ENCODE data around the gene KAT6B.

Gene KAT6B

GRCh38 chr10:74835963-74836362 lies 9.6 kb downstream of the KAT6B start:
- TF ChIP-seq TAF1 (IDR thresholded peaks at IDR 0.05; ENCODE audit: borderline replicate concordance, insufficient read depth, low read length) (no peak), FOXP2 (optimal IDR thresholded peaks at IDR 0.05; ENCODE audit: borderline replicate concordance, extremely low read depth, extremely low read length, insufficient read depth) (no peak), SIN3A (IDR thresholded peaks at IDR 0.05; ENCODE audit: borderline replicate concordance, insufficient read depth, low read length) (no peak), POLR2AphosphoS5 (IDR thresholded peaks at IDR 0.05; ENCODE audit: low read depth, low read length) (no peak), REST (IDR thresholded peaks at IDR 0.05; ENCODE audit: insufficient read depth in 1 of 2, low read depth in 2 of 2, low read length in 2 of 2) (no peak)

- no peak for TF ChIP-seq SIN3A (IDR thresholded peaks at IDR 0.05; ENCODE audit: borderline replicate concordance, insufficient read depth, low read length)
- TF ChIP-seq FOXP2 (optimal IDR thresholded peaks at IDR 0.05; ENCODE audit: borderline replicate concordance, extremely low read depth, extremely low read length, insufficient read depth), result no peak
- TF ChIP-seq TAF1 (IDR thresholded peaks at IDR 0.05; ENCODE audit: borderline replicate concordance, insufficient read depth, low read length), result no peak
- no peak for TF ChIP-seq REST (IDR thresholded peaks at IDR 0.05; ENCODE audit: insufficient read depth in 1 of 2, low read depth in 2 of 2, low read length in 2 of 2)
- TF ChIP-seq POLR2AphosphoS5 (IDR thresholded peaks at IDR 0.05; ENCODE audit: low read depth, low read length), result no peak
Measured at GRCh38 chr10:74836877-74837276, 10.5 kb downstream of the KAT6B start.

- TF ChIP-seq POLR2AphosphoS5 (IDR thresholded peaks at IDR 0.05; ENCODE audit: low read depth, low read length) (no peak), SIN3A (IDR thresholded peaks at IDR 0.05; ENCODE audit: borderline replicate concordance, insufficient read depth, low read length) (no peak), FOXP2 (optimal IDR thresholded peaks at IDR 0.05; ENCODE audit: borderline replicate concordance, extremely low read depth, extremely low read length, insufficient read depth) (no peak), TAF1 (IDR thresholded peaks at IDR 0.05; ENCODE audit: borderline replicate concordance, insufficient read depth, low read length) (no peak), REST (IDR thresholded peaks at IDR 0.05; ENCODE audit: insufficient read depth in 1 of 2, low read depth in 2 of 2, low read length in 2 of 2) (no peak)
Measured at GRCh38 chr10:74837743-74838142, 11.3 kb downstream of the KAT6B start.

- TF ChIP-seq SIN3A (IDR thresholded peaks at IDR 0.05; ENCODE audit: borderline replicate concordance, insufficient read depth, low read length) (no peak), POLR2AphosphoS5 (IDR thresholded peaks at IDR 0.05; ENCODE audit: low read depth, low read length) (no peak), FOXP2 (optimal IDR thresholded peaks at IDR 0.05; ENCODE audit: borderline replicate concordance, extremely low read depth, extremely low read length, insufficient read depth) (no peak), TAF1 (IDR thresholded peaks at IDR 0.05; ENCODE audit: borderline replicate concordance, insufficient read depth, low read length) (no peak), REST (IDR thresholded peaks at IDR 0.05; ENCODE audit: insufficient read depth in 1 of 2, low read depth in 2 of 2, low read length in 2 of 2) (no peak)
Measured at GRCh38 chr10:74839708-74840107, 13.3 kb downstream of the KAT6B start.
